ENCODE data around the gene FBXW9. TPM values are rescaled to one million over a fixed set of nuclear protein-coding genes. Genes with fewer than 3 reads are reported as not detected.
"Not testable (repeated sequence)": the region's sequence is repeated elsewhere in the genome, so short reads cannot be mapped to it uniquely, and the experiment has no call there.

Gene FBXW9
- total and polyA plus RNA-seq, 11 donors = 1.0 to 5.0 (median 2.4) TPM

- Histone ChIP-seq H3K27me3 (no peaks in the 10 kb centered on the region), H3K4me1 (peaks cover 0 to 42% (median 19%) of the 10 kb centered on the region in 12 donors), H3K36me3 (peaks cover 0 to 46% (median 32%) of the 10 kb centered on the region in 9 donors), H3K27ac (no peak overlapping the region), H3K9me3 (no peaks in the 10 kb centered on the region), H3K4me3 (no peak overlapping the region)
- no peak for DNase-seq
- ATAC-seq = no peak
- 78 to 84% (median 81%) methylated on average over 3 of the region's 3 CpGs for WGBS, 4 donors
- TF ChIP-seq CTCF (IDR thresholded peaks at IDR 0.05) (no peak), POLR2A (IDR thresholded peaks at IDR 0.05) (no peak)
- intact Hi-C loops (cut with DNase I) = no loop called here
Measured at GRCh38 chr19:12730064-12730463, 33.6 kb upstream of the FBXW9 start.

- H3K27ac ChIP-seq = no peak overlapping the region
- peaks cover 0 to 46% (median 22%) of the 10 kb centered on the region in 12 donors for H3K4me1 ChIP-seq
- WGBS, 4 donors = 93 to 97% (median 96%) methylated on average over 9 of the region's 9 CpGs
- ATAC-seq (no peak), DNase-seq (no peak)
- peaks cover 0 to 46% (median 32%) of the 10 kb centered on the region in 9 donors for H3K36me3 ChIP-seq
- no peaks in the 10 kb centered on the region for H3K9me3 ChIP-seq
- H3K4me3 ChIP-seq = no peak overlapping the region
- TF ChIP-seq POLR2A (IDR thresholded peaks at IDR 0.05) (no peak), CTCF (IDR thresholded peaks at IDR 0.05) (no peak)
- intact Hi-C loops (cut with DNase I) = no loop called here
- H3K27me3 ChIP-seq = no peaks in the 10 kb centered on the region
Measured at GRCh38 chr19:12727745-12728433, 31.5 kb upstream of the FBXW9 start.

GRCh38 chr19:12726988-12727316, 30.5 kb upstream of the FBXW9 start:
- DNase-seq (no peak), ATAC-seq (no peak)
- TF ChIP-seq CTCF (IDR thresholded peaks at IDR 0.05) (no peak), POLR2A (IDR thresholded peaks at IDR 0.05) (no peak)
- Histone ChIP-seq H3K4me1 (peaks cover 0 to 40% (median 16%) of the 10 kb centered on the region in 12 donors), H3K27ac (no peak overlapping the region), H3K36me3 (peaks cover 0 to 46% (median 32%) of the 10 kb centered on the region in 9 donors), H3K4me3 (no peak overlapping the region), H3K9me3 (no peaks in the 10 kb centered on the region), H3K27me3 (no peaks in the 10 kb centered on the region)
- 87 to 95% (median 93%) methylated on average over 2 of the region's 2 CpGs for WGBS, 4 donors
- intact Hi-C loops (cut with DNase I) = no loop called here

DNA sequence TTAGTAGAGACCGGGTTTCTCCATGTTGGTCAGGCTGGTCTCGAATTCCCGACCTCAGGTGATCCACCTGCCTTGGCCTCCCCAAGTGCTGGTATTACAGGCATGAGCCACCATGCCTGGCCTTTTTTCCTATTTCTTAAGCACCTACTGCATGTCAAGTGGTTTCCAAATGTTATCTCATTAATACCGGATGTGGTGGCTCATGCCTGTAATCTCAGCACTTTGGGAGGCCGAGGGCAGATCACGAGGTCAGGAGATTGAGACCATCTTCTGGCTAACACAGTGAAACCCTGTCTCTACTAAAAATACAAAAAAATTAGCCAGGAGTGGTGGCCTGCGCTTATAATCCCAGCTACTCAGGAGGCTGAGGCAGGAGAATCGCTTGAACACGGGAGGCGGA, 29.2 kb upstream of the FBXW9 start:
- H3K36me3 ChIP-seq = peaks cover 0 to 34% (median 21%) of the 10 kb centered on the region in 9 donors
- H3K4me3 ChIP-seq; ATAC-seq; DNase-seq; intact Hi-C loops (cut with DNase I); H3K27me3 ChIP-seq; H3K9me3 ChIP-seq; H3K27ac ChIP-seq: not testable (repeated sequence)
- H3K4me1 ChIP-seq = peaks cover 1 to 38% (median 22%) of the 10 kb centered on the region in 12 donors
- 88 to 93% (median 91%) methylated on average over 10 of the region's 10 CpGs for WGBS, 4 donors
